ENCODE data around the gene SORBS2. TPM values are rescaled to one million over a fixed set of nuclear protein-coding genes. Genes with fewer than 3 reads are reported as not detected.

The SORBS2 gene
- polyA plus RNA-seq, 2 donors = 22.7 to 33.4 TPM

- 63 to 75% methylated on average over 7 of the region's 7 CpGs for WGBS, 2 donors
- Histone ChIP-seq H3K27me3 (ENCODE audit: control insufficient read depth in 1 of 2, insufficient read depth in 2 of 2, low read length in 2 of 2) (no peaks in the 10 kb centered on the region), H3K4me1 (ENCODE audit: control insufficient read depth in 2 of 2, insufficient read depth in 2 of 2, low read length in 1 of 2) (peaks cover 3 to 6% of the 10 kb centered on the region in 2 donors), H3K36me3 (ENCODE audit: control insufficient read depth in 2 of 2, insufficient read depth in 2 of 2, low read length in 1 of 2) (no peaks in the 10 kb centered on the region), H3K27ac (ENCODE audit: low read depth in 2 of 2, low read length in 1 of 2) (no peak overlapping the region), H3K4me3 (ENCODE audit: low read depth in 1 of 2, low read length in 2 of 2) (no peak overlapping the region), H3K9me3 (ENCODE audit: control insufficient read depth in 2 of 2, insufficient read depth in 1 of 2, low read depth in 1 of 2, low read length in 1 of 2) (no peaks in the 10 kb centered on the region)
Measured at GRCh38 chr4:185836241-185837084, 24.5 kb upstream of the SORBS2 start.

GRCh38 chr4:185835814-185836213, 23.8 kb upstream of the SORBS2 start:
- Histone ChIP-seq H3K9me3 (ENCODE audit: control insufficient read depth in 2 of 2, insufficient read depth in 1 of 2, low read depth in 1 of 2, low read length in 1 of 2) (no peaks in the 10 kb centered on the region), H3K36me3 (ENCODE audit: control insufficient read depth in 2 of 2, insufficient read depth in 2 of 2, low read length in 1 of 2) (no peaks in the 10 kb centered on the region), H3K27ac (ENCODE audit: low read depth in 2 of 2, low read length in 1 of 2) (no peak overlapping the region), H3K27me3 (ENCODE audit: control insufficient read depth in 1 of 2, insufficient read depth in 2 of 2, low read length in 2 of 2) (no peaks in the 10 kb centered on the region), H3K4me1 (ENCODE audit: control insufficient read depth in 2 of 2, insufficient read depth in 2 of 2, low read length in 1 of 2) (peaks cover 3 to 6% of the 10 kb centered on the region in 2 donors), H3K4me3 (ENCODE audit: low read depth in 1 of 2, low read length in 2 of 2) (no peak overlapping the region)
- WGBS, 2 donors = 78 to 83% methylated on average over 6 of the region's 6 CpGs

DNA sequence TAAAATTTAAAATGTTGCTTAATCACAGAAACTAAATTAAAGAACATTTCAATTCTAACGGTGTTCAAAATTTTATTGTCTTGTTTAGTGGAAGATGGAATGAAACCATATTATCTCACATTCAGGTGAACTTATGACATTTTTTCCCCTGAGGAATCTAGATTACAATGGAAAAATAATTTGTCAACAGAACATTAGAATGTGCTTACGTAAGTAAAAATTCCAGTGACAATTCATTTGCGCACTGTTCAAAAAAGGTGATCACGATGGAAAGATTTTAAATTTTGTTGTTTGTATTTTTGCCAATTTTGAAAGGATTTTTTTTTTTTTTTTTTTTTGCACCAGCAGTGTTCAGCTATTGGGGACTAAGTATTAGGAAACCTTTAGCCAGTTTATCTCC, 23.3 kb upstream of the SORBS2 start:
- 78 to 93% methylated on average over 4 of the region's 4 CpGs for WGBS, 2 donors
- peaks cover 3 to 6% of the 10 kb centered on the region in 2 donors for H3K4me1 ChIP-seq (ENCODE audit: control insufficient read depth in 2 of 2, insufficient read depth in 2 of 2, low read length in 1 of 2)

GRCh38 chr4:185834778-185835177, 22.8 kb upstream of the SORBS2 start:
- 93 to 94% methylated on average over 6 of the region's 6 CpGs for WGBS, 2 donors
- Histone ChIP-seq H3K9me3 (ENCODE audit: control insufficient read depth in 2 of 2, insufficient read depth in 1 of 2, low read depth in 1 of 2, low read length in 1 of 2) (no peaks in the 10 kb centered on the region), H3K4me1 (ENCODE audit: control insufficient read depth in 2 of 2, insufficient read depth in 2 of 2, low read length in 1 of 2) (peaks cover 3 to 6% of the 10 kb centered on the region in 2 donors), H3K27ac (ENCODE audit: low read depth in 2 of 2, low read length in 1 of 2) (no peak overlapping the region), H3K36me3 (ENCODE audit: control insufficient read depth in 2 of 2, insufficient read depth in 2 of 2, low read length in 1 of 2) (no peaks in the 10 kb centered on the region), H3K4me3 (ENCODE audit: low read depth in 1 of 2, low read length in 2 of 2) (no peak overlapping the region), H3K27me3 (ENCODE audit: control insufficient read depth in 1 of 2, insufficient read depth in 2 of 2, low read length in 2 of 2) (no peaks in the 10 kb centered on the region)

More for the DNA sequence above, 23.3 kb upstream of the SORBS2 start:
- H3K36me3 ChIP-seq (ENCODE audit: control insufficient read depth in 2 of 2, insufficient read depth in 2 of 2, low read length in 1 of 2) = no peaks in the 10 kb centered on the region
- no peaks in the 10 kb centered on the region for H3K27me3 ChIP-seq (ENCODE audit: control insufficient read depth in 1 of 2, insufficient read depth in 2 of 2, low read length in 2 of 2)
- no peak overlapping the region for H3K27ac ChIP-seq (ENCODE audit: low read depth in 2 of 2, low read length in 1 of 2)
- no peaks in the 10 kb centered on the region for H3K9me3 ChIP-seq (ENCODE audit: control insufficient read depth in 2 of 2, insufficient read depth in 1 of 2, low read depth in 1 of 2, low read length in 1 of 2)
- no peak overlapping the region for H3K4me3 ChIP-seq (ENCODE audit: low read depth in 1 of 2, low read length in 2 of 2)

- no peaks in the 10 kb centered on the region for H3K27me3 ChIP-seq (ENCODE audit: control insufficient read depth in 1 of 2, insufficient read depth in 2 of 2, low read length in 2 of 2)
- H3K27ac ChIP-seq (ENCODE audit: low read depth in 2 of 2, low read length in 1 of 2) = no peak overlapping the region
- H3K36me3 ChIP-seq (ENCODE audit: control insufficient read depth in 2 of 2, insufficient read depth in 2 of 2, low read length in 1 of 2) = no peaks in the 10 kb centered on the region
- whole genome bisulfite sequencing, 2 donors = 73 to 85% methylated on average over 4 of the region's 4 CpGs
- H3K4me3 ChIP-seq (ENCODE audit: low read depth in 1 of 2, low read length in 2 of 2) = no peak overlapping the region
- H3K4me1 ChIP-seq (ENCODE audit: control insufficient read depth in 2 of 2, insufficient read depth in 2 of 2, low read length in 1 of 2) = peaks cover 3 to 6% of the 10 kb centered on the region in 2 donors
- no peaks in the 10 kb centered on the region for H3K9me3 ChIP-seq (ENCODE audit: control insufficient read depth in 2 of 2, insufficient read depth in 1 of 2, low read depth in 1 of 2, low read length in 1 of 2)
Measured at GRCh38 chr4:185834088-185834487, 22.1 kb upstream of the SORBS2 start.

DNA sequence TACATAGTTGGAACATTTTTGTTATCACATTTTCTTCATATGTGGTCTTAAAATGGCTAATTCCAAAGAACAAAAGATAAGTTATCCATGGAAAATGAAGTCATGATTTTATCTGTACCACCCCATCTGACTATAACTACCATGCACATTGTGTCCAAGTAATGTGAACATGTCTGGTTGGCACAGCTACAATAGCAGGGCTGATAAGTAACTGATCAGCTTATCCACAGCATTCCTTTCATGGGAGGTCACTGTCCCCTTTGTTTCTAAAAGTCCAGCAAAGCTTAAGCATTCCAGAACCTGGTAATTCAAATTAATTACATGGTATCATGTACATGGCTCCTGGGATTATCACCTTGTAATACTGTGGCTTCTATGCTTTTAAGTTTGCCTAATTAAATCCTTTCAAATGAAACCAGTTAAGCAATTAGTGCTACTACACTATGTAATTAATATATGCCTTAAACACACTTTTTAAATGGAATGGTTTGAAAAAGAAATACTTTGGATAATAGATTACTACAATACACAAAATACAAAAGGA, 21.1 kb upstream of the SORBS2 start:
- Histone ChIP-seq H3K27ac (ENCODE audit: low read depth in 2 of 2, low read length in 1 of 2) (no peak overlapping the region), H3K27me3 (ENCODE audit: control insufficient read depth in 1 of 2, insufficient read depth in 2 of 2, low read length in 2 of 2) (no peaks in the 10 kb centered on the region), H3K9me3 (ENCODE audit: control insufficient read depth in 2 of 2, insufficient read depth in 1 of 2, low read depth in 1 of 2, low read length in 1 of 2) (no peaks in the 10 kb centered on the region), H3K4me1 (ENCODE audit: control insufficient read depth in 2 of 2, insufficient read depth in 2 of 2, low read length in 1 of 2) (peaks cover 2% of the 10 kb centered on the region in 2 donors), H3K36me3 (ENCODE audit: control insufficient read depth in 2 of 2, insufficient read depth in 2 of 2, low read length in 1 of 2) (no peaks in the 10 kb centered on the region), H3K4me3 (ENCODE audit: low read depth in 1 of 2, low read length in 2 of 2) (no peak overlapping the region)

DNA sequence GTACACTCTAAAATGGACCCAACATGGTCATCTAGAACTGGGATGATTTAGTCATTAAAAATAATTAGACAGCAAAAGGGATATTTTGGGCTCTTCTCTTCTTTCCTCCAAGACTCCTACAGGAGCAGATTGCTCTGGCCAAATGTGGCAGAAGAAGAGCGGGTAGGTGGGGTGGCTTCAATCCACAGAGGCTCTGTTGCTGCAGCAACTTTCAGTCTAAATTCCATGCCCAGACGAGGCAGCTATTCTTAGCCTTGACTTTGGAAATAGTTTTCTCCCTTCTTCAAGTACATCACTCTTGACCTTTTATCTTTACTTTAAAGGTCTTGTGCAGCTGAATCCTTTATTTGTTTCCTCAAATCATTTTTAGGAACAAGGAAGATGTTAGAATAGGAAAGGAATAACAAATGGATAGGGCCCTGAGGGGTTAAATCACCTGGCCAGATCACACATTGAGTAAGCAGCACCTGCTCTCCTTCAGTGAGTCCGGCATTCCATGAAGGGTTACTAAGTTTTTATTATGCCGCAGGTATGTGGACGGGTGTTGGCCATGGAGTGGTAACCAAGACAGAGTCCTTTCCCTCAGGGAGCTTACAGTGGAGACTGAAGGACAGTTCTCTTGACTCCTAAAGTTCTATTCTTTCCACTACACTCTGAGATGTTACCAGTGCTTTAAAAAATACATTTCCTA, 19.3 kb upstream of the SORBS2 start:
- WGBS, 2 donors = 63 to 81% methylated on average over 5 of the region's 5 CpGs
- no peak overlapping the region for H3K27ac ChIP-seq (ENCODE audit: low read depth in 2 of 2, low read length in 1 of 2)

DNA sequence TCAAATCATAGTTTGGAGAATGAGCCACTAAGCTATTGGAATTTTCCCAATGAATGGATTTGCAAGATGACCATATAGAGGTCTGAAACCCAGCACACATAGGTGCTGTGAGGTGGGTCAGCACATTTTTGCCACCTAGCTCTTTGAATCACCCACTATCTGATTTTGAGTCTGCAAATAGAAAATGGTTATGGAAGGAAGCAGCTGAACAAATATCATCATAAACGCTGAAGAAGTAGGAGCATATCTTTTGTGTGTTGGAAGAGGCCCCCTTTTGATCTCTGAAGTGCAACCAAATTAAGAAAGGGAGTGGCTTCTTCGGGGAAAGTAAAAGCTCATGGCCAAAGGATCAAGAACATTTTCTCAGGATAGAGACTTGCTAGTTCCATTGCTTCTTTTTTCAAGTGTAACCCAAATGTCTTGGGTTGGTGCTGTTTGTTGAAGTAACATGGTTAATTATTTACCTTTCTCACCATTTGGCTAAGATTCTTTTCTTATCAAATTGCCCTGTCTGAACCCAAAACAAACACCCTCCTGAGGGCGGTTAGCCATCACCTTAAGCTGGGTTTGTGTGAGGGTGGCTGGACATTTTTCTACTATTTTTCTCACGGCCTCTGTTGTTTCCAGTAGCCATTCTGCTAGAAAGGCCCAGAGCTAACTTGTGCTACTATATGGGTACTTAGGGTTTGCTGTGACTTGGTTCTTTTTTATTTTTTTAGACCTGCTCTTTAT, 18.4 kb upstream of the SORBS2 start:
- H3K27ac ChIP-seq (ENCODE audit: low read depth in 2 of 2, low read length in 1 of 2) = no peak overlapping the region
- H3K4me3 ChIP-seq (ENCODE audit: low read depth in 1 of 2, low read length in 2 of 2) = no peak overlapping the region
- H3K27me3 ChIP-seq (ENCODE audit: control insufficient read depth in 1 of 2, insufficient read depth in 2 of 2, low read length in 2 of 2) = no peaks in the 10 kb centered on the region
- WGBS, 2 donors = 62 to 72% methylated on average over 4 of the region's 4 CpGs
- no peaks in the 10 kb centered on the region for H3K9me3 ChIP-seq (ENCODE audit: control insufficient read depth in 2 of 2, insufficient read depth in 1 of 2, low read depth in 1 of 2, low read length in 1 of 2)
- no peaks in the 10 kb centered on the region for H3K4me1 ChIP-seq (ENCODE audit: control insufficient read depth in 2 of 2, insufficient read depth in 2 of 2, low read length in 1 of 2)
- H3K36me3 ChIP-seq (ENCODE audit: control insufficient read depth in 2 of 2, insufficient read depth in 2 of 2, low read length in 1 of 2) = no peaks in the 10 kb centered on the region

More for the DNA sequence above, 19.3 kb upstream of the SORBS2 start:
- no peak overlapping the region for H3K4me3 ChIP-seq (ENCODE audit: low read depth in 1 of 2, low read length in 2 of 2)
- no peaks in the 10 kb centered on the region for H3K9me3 ChIP-seq (ENCODE audit: control insufficient read depth in 2 of 2, insufficient read depth in 1 of 2, low read depth in 1 of 2, low read length in 1 of 2)
- H3K36me3 ChIP-seq (ENCODE audit: control insufficient read depth in 2 of 2, insufficient read depth in 2 of 2, low read length in 1 of 2) = no peaks in the 10 kb centered on the region
- no peaks in the 10 kb centered on the region for H3K27me3 ChIP-seq (ENCODE audit: control insufficient read depth in 1 of 2, insufficient read depth in 2 of 2, low read length in 2 of 2)
- no peaks in the 10 kb centered on the region for H3K4me1 ChIP-seq (ENCODE audit: control insufficient read depth in 2 of 2, insufficient read depth in 2 of 2, low read length in 1 of 2)

- Histone ChIP-seq H3K27me3 (ENCODE audit: control insufficient read depth in 1 of 2, insufficient read depth in 2 of 2, low read length in 2 of 2) (no peaks in the 10 kb centered on the region), H3K4me3 (ENCODE audit: low read depth in 1 of 2, low read length in 2 of 2) (no peak overlapping the region), H3K27ac (ENCODE audit: low read depth in 2 of 2, low read length in 1 of 2) (peak overlapping the region in 1 of 2 donors; percentile 20), H3K36me3 (ENCODE audit: control insufficient read depth in 2 of 2, insufficient read depth in 2 of 2, low read length in 1 of 2) (no peaks in the 10 kb centered on the region), H3K4me1 (ENCODE audit: control insufficient read depth in 2 of 2, insufficient read depth in 2 of 2, low read length in 1 of 2) (no peaks in the 10 kb centered on the region), H3K9me3 (ENCODE audit: control insufficient read depth in 2 of 2, insufficient read depth in 1 of 2, low read depth in 1 of 2, low read length in 1 of 2) (no peaks in the 10 kb centered on the region)
- WGBS, 2 donors = 3 to 49% methylated on average over 1 of the region's 1 CpG
Measured at GRCh38 chr4:185826381-185826780, 14.4 kb upstream of the SORBS2 start.
